Measurements from ENCODE around the gene MT1H.

DNA sequence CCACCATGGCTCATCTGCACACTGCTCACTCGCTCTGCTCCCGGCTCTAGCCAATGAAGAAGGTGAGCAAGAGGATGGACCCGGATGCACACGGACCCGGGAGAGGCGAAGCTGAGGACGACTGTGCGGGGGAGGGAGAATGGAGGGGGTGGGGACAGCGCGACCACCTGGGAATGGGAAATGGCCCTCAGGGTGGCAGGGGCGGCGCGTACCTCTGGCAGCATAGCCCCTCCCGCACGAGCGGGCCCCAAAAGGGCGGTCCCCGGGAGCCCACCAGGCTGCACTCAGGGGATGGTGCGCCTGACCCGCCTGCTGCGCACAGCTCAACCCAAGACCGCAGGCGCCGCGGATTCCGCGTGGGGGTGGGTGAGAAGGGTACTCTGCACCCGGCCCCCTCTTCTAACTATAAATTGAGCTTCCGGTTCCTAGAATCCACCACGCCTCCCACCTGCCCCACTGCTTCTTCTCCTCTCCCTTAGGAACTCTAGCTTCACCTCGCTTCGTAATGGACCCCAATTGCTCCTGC is 6.1 kb downstream of the MT1H start:
- TF ChIP-seq, protein P1, sequence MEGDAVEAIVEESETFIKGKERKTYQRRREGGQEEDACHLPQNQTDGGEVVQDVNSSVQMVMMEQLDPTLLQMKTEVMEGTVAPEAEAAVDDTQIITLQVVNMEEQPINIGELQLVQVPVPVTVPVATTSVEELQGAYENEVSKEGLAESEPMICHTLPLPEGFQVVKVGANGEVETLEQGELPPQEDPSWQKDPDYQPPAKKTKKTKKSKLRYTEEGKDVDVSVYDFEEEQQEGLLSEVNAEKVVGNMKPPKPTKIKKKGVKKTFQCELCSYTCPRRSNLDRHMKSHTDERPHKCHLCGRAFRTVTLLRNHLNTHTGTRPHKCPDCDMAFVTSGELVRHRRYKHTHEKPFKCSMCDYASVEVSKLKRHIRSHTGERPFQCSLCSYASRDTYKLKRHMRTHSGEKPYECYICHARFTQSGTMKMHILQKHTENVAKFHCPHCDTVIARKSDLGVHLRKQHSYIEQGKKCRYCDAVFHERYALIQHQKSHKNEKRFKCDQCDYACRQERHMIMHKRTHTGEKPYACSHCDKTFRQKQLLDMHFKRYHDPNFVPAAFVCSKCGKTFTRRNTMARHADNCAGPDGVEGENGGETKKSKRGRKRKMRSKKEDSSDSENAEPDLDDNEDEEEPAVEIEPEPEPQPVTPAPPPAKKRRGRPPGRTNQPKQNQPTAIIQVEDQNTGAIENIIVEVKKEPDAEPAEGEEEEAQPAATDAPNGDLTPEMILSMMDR (IDR thresholded peaks at IDR 0.05), result no peak
- no peak for TF ChIP-seq POLR2A (IDR thresholded peaks at IDR 0.05)
